Chondrocyte (in vitro differentiated cells): ENCODE data around the gene MTOR. TPM values are rescaled to one million over a fixed set of nuclear protein-coding genes. Genes with fewer than 3 reads are reported as not detected.

Experiments
- DNase-seq: peaks from one replicate; pipeline ENCODE4 v3.0.0; 2021; ENCODE audit warnings: mixed read lengths, low spot score
- H3K27ac Mint-ChIP-seq: one replicate; pipeline ENCODE4 v1.8.0; 2021; ENCODE audit warnings: mild to moderate bottlenecking, moderate library complexity, mixed read lengths; ENCODE audit not compliant: unreplicated experiment
- H3K27me3 Mint-ChIP-seq: 2 replicates; pipeline ENCODE4 v1.8.0; 2021; ENCODE audit warnings: low read depth, mixed read lengths
- H3K36me3 Mint-ChIP-seq: 2 replicates; pipeline ENCODE4 v1.8.0; 2021; ENCODE audit warnings: low read depth, mixed read lengths
- H3K4me1 Mint-ChIP-seq: 2 replicates; pipeline ENCODE4 v1.8.0; 2021; ENCODE audit warnings: low read depth, mild to moderate bottlenecking, mixed read lengths
- H3K4me3 Mint-ChIP-seq: one replicate; pipeline ENCODE4 v1.8.0; 2021; ENCODE audit warnings: mild to moderate bottlenecking, moderate library complexity, mixed read lengths; ENCODE audit not compliant: unreplicated experiment
- H3K9me3 Mint-ChIP-seq: 2 replicates; pipeline ENCODE4 v1.8.0; 2021; ENCODE audit warnings: low read depth, mixed read lengths
- CTCF ChIP-seq: fragments of 200-600 bp; sonication (generic); IDR thresholded peaks from 2 replicates; pipeline ENCODE4 v1.5.0; 2021; ENCODE audit warnings: antibody characterized with exemption, mild to moderate bottlenecking, moderate library complexity
- total RNA-seq: library from RNA; stranded (reverse); gene quantifications from 3 replicates; pipeline ENCODE4 v1.2.1, GENCODE V29; 2021

MTOR gene
- total RNA-seq, 1 donor from 2014 or later: 36.9 TPM

- no peak overlapping the region for H3K4me3 Mint-ChIP-seq
- no peaks in the 10 kb centered on the region for H3K27me3 Mint-ChIP-seq
- no peaks in the 10 kb centered on the region for H3K9me3 Mint-ChIP-seq
- no peak for TF ChIP-seq CTCF
- H3K36me3 Mint-ChIP-seq: no peaks in the 10 kb centered on the region
- H3K27ac Mint-ChIP-seq: no peak overlapping the region
- H3K4me1 Mint-ChIP-seq: peaks cover 13% of the 10 kb centered on the region
- DNase-seq: no peak
Measured at GRCh38 chr1:11266268-11267074, 4.1 kb upstream of the MTOR start.

GRCh38 chr1:11256299-11256698 is 6.1 kb downstream of the MTOR start:
- H3K4me1 Mint-ChIP-seq: peaks cover under 1% of the 10 kb centered on the region
- no peak overlapping the region for H3K27ac Mint-ChIP-seq
- H3K4me3 Mint-ChIP-seq: no peak overlapping the region
- H3K36me3 Mint-ChIP-seq: peaks cover 38% of the 10 kb centered on the region
- no peak for DNase-seq
- no peaks in the 10 kb centered on the region for H3K9me3 Mint-ChIP-seq
- TF ChIP-seq CTCF: no peak
- H3K27me3 Mint-ChIP-seq: no peaks in the 10 kb centered on the region

- no peak overlapping the region for H3K27ac Mint-ChIP-seq
- H3K36me3 Mint-ChIP-seq: peaks cover 43% of the 10 kb centered on the region
- no peaks in the 10 kb centered on the region for H3K27me3 Mint-ChIP-seq
- no peaks in the 10 kb centered on the region for H3K4me1 Mint-ChIP-seq
- no peaks in the 10 kb centered on the region for H3K9me3 Mint-ChIP-seq
- no peak overlapping the region for H3K4me3 Mint-ChIP-seq
- no peak for TF ChIP-seq CTCF
- no peak for DNase-seq
Measured at GRCh38 chr1:11253226-11253625, 9.1 kb downstream of the MTOR start.

- Mint-ChIP-seq H3K27ac (no peak overlapping the region), H3K36me3 (peaks cover 45% of the 10 kb centered on the region), H3K27me3 (no peaks in the 10 kb centered on the region), H3K9me3 (no peaks in the 10 kb centered on the region), H3K4me3 (no peak overlapping the region), H3K4me1 (no peaks in the 10 kb centered on the region)
- DNase-seq: no peak
- no peak for TF ChIP-seq CTCF
Measured at GRCh38 chr1:11252538-11252937, 9.8 kb downstream of the MTOR start.

- no peaks in the 10 kb centered on the region for H3K27me3 Mint-ChIP-seq
- no peak for TF ChIP-seq CTCF
- no peak overlapping the region for H3K4me3 Mint-ChIP-seq
- H3K4me1 Mint-ChIP-seq: no peaks in the 10 kb centered on the region
- H3K9me3 Mint-ChIP-seq: no peaks in the 10 kb centered on the region
- no peak for DNase-seq
- peaks cover 32% of the 10 kb centered on the region for H3K36me3 Mint-ChIP-seq
- no peak overlapping the region for H3K27ac Mint-ChIP-seq
Measured at GRCh38 chr1:11248169-11248568, 14.2 kb downstream of the MTOR start.
